ENCODE measurements around the gene AQP7.

- TF ChIP-seq CTCF (IDR thresholded peaks at IDR 0.05): no peak
- TF ChIP-seq POLR2A (IDR thresholded peaks at IDR 0.05): no peak
Observed at GRCh38 chr9:33425128-33425533, 22.8 kb upstream of the AQP7 start.

Data from uterus (tissue), 2 donors.